Activated naive CD4-positive, alpha-beta T cell treated with anti-CD3 and anti-CD28 coated beads, Interleukin-2, amount 50 U/mL, for 16 hours (primary cell): ENCODE measurements around the gene DIP2B.

Experiments used
- DNase-seq: peaks from one replicate; pipeline ENCODE4 v3.0.0-alpha.2; 2020

DIP2B gene

GRCh38 chr12:50686406-50686805 is 181.6 kb downstream of the DIP2B start:
- no peak for DNase-seq

GRCh38 chr12:50686976-50687375 is 182.2 kb downstream of the DIP2B start:
- DNase-seq = no peak

- DNase-seq = no peak
Observed at GRCh38 chr12:50689437-50689836, 184.7 kb downstream of the DIP2B start.

- no peak for DNase-seq
Observed at GRCh38 chr12:50690925-50691324, 186.1 kb downstream of the DIP2B start.

GRCh38 chr12:50695961-50696360 is 191.2 kb downstream of the DIP2B start:
- no peak for DNase-seq

- DNase-seq = no peak
Observed at GRCh38 chr12:50696931-50697330, 192.1 kb downstream of the DIP2B start.

GRCh38 chr12:50699154-50699553 is 194.4 kb downstream of the DIP2B start:
- DNase-seq = no peak

GRCh38 chr12:50699940-50700339 is 195.2 kb downstream of the DIP2B start:
- DNase-seq = no peak

- no peak for DNase-seq
Observed at GRCh38 chr12:50706606-50707005, 201.8 kb downstream of the DIP2B start.

GRCh38 chr12:50707396-50707795 is 202.6 kb downstream of the DIP2B start:
- no peak for DNase-seq

- DNase-seq = no peak
Observed at GRCh38 chr12:50708631-50709030, 203.8 kb downstream of the DIP2B start.

- DNase-seq = no peak
Observed at GRCh38 chr12:50711121-50711520, 206.3 kb downstream of the DIP2B start.

GRCh38 chr12:50715174-50715573 is 210.4 kb downstream of the DIP2B start:
- DNase-seq = no peak

GRCh38 chr12:50718760-50719159 is 214.0 kb downstream of the DIP2B start:
- no peak for DNase-seq

- DNase-seq = no peak
Observed at GRCh38 chr12:50720085-50720484, 215.3 kb downstream of the DIP2B start.

- DNase-seq = no peak
Observed at GRCh38 chr12:50720501-50720900, 215.7 kb downstream of the DIP2B start.

GRCh38 chr12:50723865-50724264 is 219.1 kb downstream of the DIP2B start:
- DNase-seq = no peak

GRCh38 chr12:50725011-50725942 is 220.5 kb downstream of the DIP2B start:
- DNase-seq = no peak

- DNase-seq = no peak
Observed at GRCh38 chr12:50727466-50727865, 222.7 kb downstream of the DIP2B start.

GRCh38 chr12:50728417-50728816 is 223.6 kb downstream of the DIP2B start:
- no peak for DNase-seq

- DNase-seq = no peak
Observed at GRCh38 chr12:50728841-50729240, 224.1 kb downstream of the DIP2B start.

- DNase-seq = no peak
Observed at GRCh38 chr12:50732591-50732990, 227.8 kb downstream of the DIP2B start.

- DNase-seq = no peak
Observed at GRCh38 chr12:50733706-50734105, 228.9 kb downstream of the DIP2B start.

- DNase-seq = no peak
Observed at GRCh38 chr12:50734409-50735263, 229.9 kb downstream of the DIP2B start.
